H1 (cell line): ENCODE data around the gene RP9. TPM values are rescaled to one million over a fixed set of nuclear protein-coding genes. Genes with fewer than 3 reads are reported as not detected.

ENCODE experiments used
- CTCF ChIA-PET: fragments of 300-600 bp; sonication (Branson Sonifier 250); formaldehyde crosslinking; loops from one replicate; lab custom pipeline; 2021; ENCODE audit not compliant: partially characterized antibody; lab: Charles Lee
- POLR2A ChIA-PET: fragments of 300-600 bp; sonication (Branson Sonifier 250); formaldehyde crosslinking; loops from one replicate; lab custom pipeline; 2021; ENCODE audit warnings: inconsistent platforms; ENCODE audit not compliant: partially characterized antibody; lab: Charles Lee
- DNase-seq, 2 experiments: peaks; one replicate each; pipeline versions ENCODE4 v3.0.0 to v3.0.0-alpha.2; 2010 to 2022; ENCODE audit warnings: low spot score in 2 of 2, low read depth in 1 of 2, mixed read lengths in 1 of 2
- FAIRE-seq: peaks from 2 replicates; lab custom pipeline; 2011; peaks lifted over from hg19 to GRCh38; lab: Jason Lieb, UNC
- H2AFZ ChIP-seq: 2 replicates; pipeline ENCODE4 v1.8.1; 2012; ENCODE audit warnings: low read length, inconsistent platforms
- H2AK5ac ChIP-seq: 2 replicates; pipeline ENCODE4 v1.6.1; 2013; ENCODE audit warnings: low read depth, low read length
- H2BK120ac ChIP-seq: replicated peaks from 2 replicates; pipeline ENCODE3; 2013; ENCODE audit warnings: low read depth, low read length, inconsistent platforms
- H2BK12ac ChIP-seq: 2 replicates; pipeline ENCODE4 v1.6.1; 2013; ENCODE audit warnings: low read depth, low read length
- H2BK15ac ChIP-seq: 2 replicates; pipeline ENCODE4 v1.6.1; 2013; ENCODE audit warnings: low read length
- H2BK20ac ChIP-seq: 2 replicates; pipeline ENCODE4 v1.6.1; 2013; ENCODE audit warnings: low read length
- H2BK5ac ChIP-seq: 2 replicates; pipeline ENCODE4 v1.6.1; 2013; ENCODE audit warnings: low read depth, low read length
- H3K14ac ChIP-seq: 2 replicates; pipeline ENCODE4 v1.6.1; 2013; ENCODE audit warnings: inconsistent platforms; ENCODE audit not compliant: insufficient read length
- H3K18ac ChIP-seq: 2 replicates; pipeline ENCODE4 v1.6.1; 2013; ENCODE audit warnings: low read length; ENCODE audit errors: extremely low read depth
- H3K23ac ChIP-seq: 2 replicates; pipeline ENCODE4 v1.6.1; 2013; ENCODE audit warnings: inconsistent platforms; ENCODE audit not compliant: insufficient read length
- H3K23me2 ChIP-seq: 2 replicates; pipeline ENCODE4 v1.6.1; 2013; ENCODE audit warnings: low read depth, low read length
- H3K27ac ChIP-seq: 2 replicates; pipeline ENCODE4 v1.6.1; 2011; ENCODE audit warnings: low read depth, low read length, inconsistent platforms
- H3K27me3 ChIP-seq, 4 experiments: replicated peaks in 1 of 4; 1 replicate in 1 of 4; 2 replicates in 3 of 4; pipeline versions ENCODE4 v1.6.1 to v1.8.1; 2011 to 2013; ENCODE audit warnings: low read length in 3 of 4, mild to moderate bottlenecking in 3 of 4, inconsistent platforms in 2 of 4, mixed read lengths in 2 of 4, moderate library complexity in 1 of 4; ENCODE audit not compliant: control insufficient read depth in 3 of 4, insufficient read depth in 3 of 4; ENCODE audit errors: extremely low read depth in 1 of 4
- H3K36me3 ChIP-seq, 4 experiments: 2 replicates each; pipeline versions ENCODE4 v1.6.1 to v1.8.1; 2011 to 2013; ENCODE audit warnings: mild to moderate bottlenecking in 4 of 4, low read length in 3 of 4, moderate library complexity in 2 of 4, control low read depth in 1 of 4, inconsistent platforms in 1 of 4; ENCODE audit not compliant: insufficient read depth in 4 of 4, control insufficient read depth in 2 of 4
- H3K4ac ChIP-seq: replicated peaks from 2 replicates; pipeline ENCODE3; 2013; ENCODE audit warnings: low read length, low read depth, mixed read lengths, inconsistent platforms; ENCODE audit not compliant: insufficient read length
- H3K4me1 ChIP-seq, 4 experiments: replicated peaks in 1 of 4; 1 replicate in 1 of 4; 2 replicates in 3 of 4; pipeline versions ENCODE4 v1.6.1 to v1.8.1; 2011 to 2013; ENCODE audit warnings: low read length in 3 of 4, inconsistent platforms in 2 of 4, mixed read lengths in 1 of 4; ENCODE audit not compliant: insufficient read depth in 4 of 4, control insufficient read depth in 3 of 4
- H3K4me2 ChIP-seq, 2 experiments: 2 replicates each; pipeline versions ENCODE4 v1.6.1 to v1.8.1; 2011 to 2013; ENCODE audit warnings: low read depth in 2 of 2, low read length in 2 of 2, control low read depth in 1 of 2, inconsistent platforms in 1 of 2, mild to moderate bottlenecking in 1 of 2; ENCODE audit not compliant: insufficient read depth in 1 of 2
- H3K4me3 ChIP-seq, 4 experiments: fragments of 200-600, 300-600 bp in 1 of 4; sonication (generic), shearing (Covaris generic), sonication (Bioruptor Twin) in 1 of 4; 2 replicates each; pipeline versions ENCODE4 v1.5.1 to v1.8.1; 2011 to 2016; ENCODE audit warnings: low read length in 4 of 4, low read depth in 3 of 4, control low read depth in 2 of 4, inconsistent platforms in 2 of 4, mild to moderate bottlenecking in 2 of 4, mixed read lengths in 1 of 4, moderate library complexity in 1 of 4; ENCODE audit not compliant: insufficient read depth in 2 of 4; ENCODE audit errors: extremely low read depth in 1 of 4
- H3K56ac ChIP-seq: replicated peaks from 2 replicates; pipeline ENCODE3; 2013; ENCODE audit warnings: low read depth, mild to moderate bottlenecking, mixed read lengths, low read length, inconsistent platforms; ENCODE audit not compliant: insufficient read length
- H3K79me1 ChIP-seq: 2 replicates; pipeline ENCODE4 v1.6.1; 2013; ENCODE audit warnings: low read depth, low read length, control low read depth
- H3K79me2 ChIP-seq, 2 experiments: 2 replicates each; pipeline versions ENCODE4 v1.6.1 to v1.8.1; 2012 to 2013; ENCODE audit warnings: low read length in 2 of 2, mild to moderate bottlenecking in 2 of 2, inconsistent platforms in 1 of 2; ENCODE audit not compliant: insufficient read depth in 2 of 2, control insufficient read depth in 1 of 2
- H3K9ac ChIP-seq, 4 experiments: replicated peaks in 1 of 4; 1 replicate in 1 of 4; 2 replicates in 3 of 4; pipeline versions ENCODE4 v1.6.1 to v1.8.1; 2011 to 2013; ENCODE audit warnings: low read depth in 3 of 4, low read length in 3 of 4, control low read depth in 2 of 4, mild to moderate bottlenecking in 2 of 4, moderate library complexity in 2 of 4, inconsistent platforms in 1 of 4; ENCODE audit errors: extremely low read depth in 1 of 4
- H3K9me3 ChIP-seq, 2 experiments: 2 replicates each; pipeline versions ENCODE4 v1.6.1 to v1.8.1; 2012 to 2013; ENCODE audit warnings: mild to moderate bottlenecking in 2 of 2, moderate library complexity in 2 of 2, control low read depth in 1 of 2, inconsistent platforms in 1 of 2, low read depth in 1 of 2, low read length in 1 of 2, mixed read lengths in 1 of 2; ENCODE audit not compliant: insufficient read depth in 2 of 2
- H4K20me1 ChIP-seq, 2 experiments: replicated peaks in 1 of 2; 2 replicates each; pipeline versions ENCODE3 to v1.8.1; 2011 to 2013; ENCODE audit warnings: inconsistent platforms in 2 of 2, low read length in 2 of 2, mild to moderate bottlenecking in 1 of 2; ENCODE audit not compliant: insufficient read depth in 2 of 2, control insufficient read depth in 1 of 2
- H4K5ac ChIP-seq: 2 replicates; pipeline ENCODE4 v1.6.1; 2013; ENCODE audit warnings: low read length, low read depth, mixed read lengths, inconsistent platforms; ENCODE audit not compliant: insufficient read length
- H4K8ac ChIP-seq: 2 replicates; pipeline ENCODE4 v1.8.0; 2013; ENCODE audit warnings: mild to moderate bottlenecking, moderate library complexity, low read length, inconsistent platforms; ENCODE audit not compliant: insufficient read depth; ENCODE audit errors: extremely low read depth
- H4K91ac ChIP-seq: replicated peaks from 2 replicates; pipeline ENCODE3; 2013; ENCODE audit warnings: low read length, mixed read lengths, inconsistent platforms; ENCODE audit not compliant: insufficient read length
- CEBPB ChIP-seq: IDR thresholded peaks from 2 replicates; pipeline ENCODE4 v1.6.1; 2012; ENCODE audit warnings: low read depth, low read length
- CTCF ChIP-seq, 3 experiments: IDR thresholded peaks; 1 replicate in 2 of 3; 2 replicates in 1 of 3; pipeline versions ENCODE4 v1.5.1 to v1.6.1; 2011; ENCODE audit warnings: low read length in 3 of 3, mild to moderate bottlenecking in 3 of 3, inconsistent platforms in 2 of 3, low read depth in 1 of 3, moderate library complexity in 1 of 3; ENCODE audit not compliant: insufficient read depth in 1 of 3; ENCODE audit errors: control extremely low read depth in 1 of 3
- KDM1A ChIP-seq: fragments of 200-600, 300-600 bp; sonication (generic); IDR thresholded peaks from 2 replicates; pipeline ENCODE4 v1.7.1; 2016; ENCODE audit warnings: mild to moderate bottlenecking, low read length, borderline replicate concordance
- WGBS, 2 experiments: shearing (Covaris generic) in 1 of 2; methylation state at CpG; one replicate each; pipeline versions ENCODE4 v1.1.6 to v1.1.7; 2013 to 2015; ENCODE audit warnings: low lambda C conversion rate in 2 of 2, mixed read lengths in 2 of 2, inconsistent platforms in 1 of 2, low coverage in 1 of 2, missing lambda C conversion rate in 1 of 2; ENCODE audit not compliant: insufficient replicate concordance in 2 of 2, insufficient coverage in 1 of 2, insufficient read length in 1 of 2; ENCODE audit errors: extremely low coverage in 1 of 2, missing lambda C conversion rate in 1 of 2; 5-methylcytosine and 5-hydroxymethylcytosine counted together
- polyA plus RNA-seq, 7 experiments: library from polyadenylated mRNA; depleted of rRNA in 3 of 7; stranded (reverse) in 5 of 7; unstranded in 2 of 7; fragments of >200 nt in 5 of 7; fragments of 200-250 nt in 2 of 7; gene quantifications; 1 replicate in 5 of 7; 2 replicates in 1 of 7; 4 replicates in 1 of 7; pipeline versions ENCODE4 v1.2.1 to v1.2.3, GENCODE V29; 2011 to 2013; ENCODE audit warnings: missing spikeins in 2 of 7, mixed read lengths in 2 of 7
- total RNA-seq: library from RNA; stranded (reverse); fragmentation: NEBNext Ultra II Directional; extraction: Animal tissue kit (Norgen Biotek cat#: 25700); gene quantifications from 2 replicates; pipeline ENCODE4 v1.2.1, GENCODE V29; 2021

RP9 gene
- total and polyA plus RNA-seq, 2 of the 8 experiments (the other 6 are each of a cell fraction or from before 2014, with no cell fraction given) = 11.0 to 12.4 TPM

DNA sequence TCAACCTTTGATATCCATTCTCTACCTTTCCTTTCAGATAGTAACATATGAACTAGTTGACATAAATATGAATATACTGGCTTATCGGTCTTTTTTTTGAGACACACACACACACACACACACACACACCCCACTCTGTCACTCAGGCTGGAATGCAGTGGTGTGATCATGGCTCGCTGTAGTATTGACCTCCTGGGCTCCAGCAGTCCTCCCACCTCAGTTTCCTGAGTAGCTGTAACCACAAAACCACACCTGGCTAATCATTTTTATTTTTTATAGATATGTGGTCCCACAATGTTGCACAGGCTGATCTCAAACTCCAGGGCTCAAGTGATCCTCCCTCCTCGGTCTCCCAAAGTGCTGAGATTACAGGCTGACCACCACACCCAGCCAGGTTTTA lies 32.5 kb downstream of the RP9 start:
- Histone ChIP-seq H3K4me3 (no peak overlapping the region), H2BK5ac (no peak overlapping the region), H3K27ac (no peak overlapping the region), H4K8ac (no peak overlapping the region), H3K9ac (no peak overlapping the region), H3K23me2 (no peaks in the 10 kb centered on the region), H2AK5ac (no peak overlapping the region), H3K36me3 (no peaks in the 10 kb centered on the region), H2BK20ac (no peak overlapping the region), H2BK15ac (no peak overlapping the region), H3K27me3 (no peaks in the 10 kb centered on the region), H3K79me2 (no peaks in the 10 kb centered on the region), H4K91ac (no peak overlapping the region), H2AFZ (no peak overlapping the region), H3K9me3 (0 out of 4 replicates have a peak, but pooled peaks cover 0 to 2% of the 10 kb centered on the region in 2 experiments), H3K14ac (no peak overlapping the region), H4K5ac (no peak overlapping the region), H3K23ac (no peak overlapping the region), H3K56ac (no peak overlapping the region), H3K79me1 (no peaks in the 10 kb centered on the region), H2BK12ac (no peak overlapping the region), H2BK120ac (no peak overlapping the region), H3K18ac (no peak overlapping the region), H4K20me1 (no peaks in the 10 kb centered on the region), H3K4ac (no peak overlapping the region), H3K4me1 (peaks cover 1 to 12% (median 8%) of the 10 kb centered on the region in 4 experiments; a peak in 3 of 7 replicates), H3K4me2 (no peak overlapping the region; a peak in 1 of 4 replicates)
- CTCF ChIA-PET = interaction anchor here (0.8 to 1.9 kb wide), 6 partner anchors 10 to 276 kb away, joined by 3 to 6 read pairs (median 3); partner anchors contain the start of gene RP9
- FAIRE-seq = no peak
- 87% methylated on average over 3 of the region's 3 CpGs; no CpG with 5 or more reads in 1 of the 2 experiments for WGBS, 2 experiments
- DNase-seq = no peak
- POLR2A ChIA-PET = interaction anchor here (1.5 kb wide), 1 partner anchor 14 kb away, joined by 6 read pairs; the partner anchor contains the start of gene NT5C3A
- no peak for TF ChIP-seq KDM1A
- TF ChIP-seq CTCF (IDR thresholded peaks at IDR 0.05; ENCODE audit: control extremely low read depth in 1 of 3, insufficient read depth in 1 of 3, low read depth in 1 of 3, low read length in 3 of 3) = no peak
- TF ChIP-seq CEBPB = no peak
